GM10248 (cell line): ENCODE results near the gene RASGRP4.

ENCODE experiments used
- CTCF ChIA-PET: fragments of 300-600 bp; sonication (Branson Sonifier 250); formaldehyde crosslinking; extraction: SDS; loops from one replicate; lab custom pipeline; 2021; ENCODE audit warnings: antibody characterized with exemption; lab: Yijun Ruan, JAX
- POLR2A ChIA-PET: fragments of 350-650 bp; sonication (Branson Sonifier 250); formaldehyde crosslinking; extraction: SDS; loops from one replicate; lab custom pipeline; 2020; ENCODE audit warnings: antibody characterized with exemption; lab: Yijun Ruan, JAX
- DNase-seq: peaks from one replicate; pipeline ENCODE4 v3.0.0; 2012; ENCODE audit errors: extremely low spot score
- CTCF ChIP-seq: IDR thresholded peaks from 2 replicates; pipeline ENCODE4 v1.5.1; 2012; ENCODE audit warnings: mild to moderate bottlenecking, low read depth; ENCODE audit errors: extremely low read depth, missing control alignments, control extremely low read depth

RASGRP4 gene

GRCh38 chr19:38442736-38443135 lies 16.7 kb upstream of the RASGRP4 start:
- ChIA-PET POLR2A (no interaction called here), CTCF (interaction anchor here (4.8 kb wide), 1 partner anchor 40 kb away, joined by 15 read pairs; the partner anchor contains the start of gene FAM98C)
- DNase-seq, result no peak
- TF ChIP-seq CTCF, result no peak

GRCh38 chr19:38441657-38442348 lies 15.8 kb upstream of the RASGRP4 start:
- TF ChIP-seq CTCF, result peak; percentile 44
- ChIA-PET POLR2A (no interaction called here), CTCF (no interaction called here)
- peak; percentile 55 for DNase-seq

DNA sequence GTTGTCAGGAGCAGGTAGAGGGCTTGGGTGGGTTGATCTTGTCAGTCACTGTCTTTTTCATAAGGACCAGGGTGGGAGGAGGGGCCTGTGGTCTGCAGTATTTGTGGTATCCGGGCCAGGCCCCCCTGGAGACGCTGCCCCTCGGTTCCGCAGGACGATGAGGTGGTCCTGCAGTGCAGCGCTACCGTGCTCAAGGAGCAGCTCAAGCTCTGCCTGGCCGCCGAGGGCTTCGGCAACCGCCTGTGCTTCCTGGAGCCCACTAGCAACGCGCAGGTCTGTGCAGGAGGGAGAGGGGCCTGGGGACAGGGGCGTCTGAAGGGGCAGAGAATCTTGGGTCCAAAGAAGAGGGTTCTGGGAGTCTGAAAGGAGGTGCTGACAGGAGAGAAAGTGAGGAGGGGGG lies 14.6 kb upstream of the RASGRP4 start:
- POLR2A ChIA-PET, result no interaction called here

DNA sequence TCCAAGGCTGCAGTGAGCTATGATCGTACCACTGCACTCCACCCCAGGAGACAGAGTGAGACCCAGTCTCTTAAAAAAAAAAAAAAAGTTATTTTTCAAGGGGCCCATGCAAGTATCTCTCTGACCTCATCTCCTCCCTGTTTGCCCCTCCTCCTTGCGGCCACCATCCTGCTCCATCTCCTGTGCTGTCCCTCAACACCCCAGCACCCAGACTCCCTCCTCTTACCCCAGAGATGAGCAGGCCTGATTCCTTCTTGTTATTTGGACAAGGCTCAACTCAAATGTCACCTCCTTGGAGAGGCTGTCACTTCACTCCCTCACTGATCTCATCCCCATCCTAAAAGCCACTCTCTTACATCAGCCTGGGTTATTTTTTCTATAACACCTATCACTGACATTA lies 11.9 kb upstream of the RASGRP4 start:
- no peak for DNase-seq
- ChIA-PET CTCF (interaction anchor here (1.0 to 1.2 kb wide), 2 partner anchors 13 to 35 kb away, joined by 3 to 4 read pairs; partner anchors contain the start of gene FAM98C), POLR2A (no interaction called here)
- no peak for TF ChIP-seq CTCF

More for the DNA sequence above, 14.6 kb upstream of the RASGRP4 start:
- TF ChIP-seq CTCF, result no peak
- CTCF ChIA-PET, result interaction anchor here (1.0 to 1.7 kb wide), 2 partner anchors 38 to 490 kb away, joined by 3 to 9 read pairs; partner anchors contain the start of genes FAM98C, MRPS12 and SARS2
- DNase-seq, result no peak

DNA sequence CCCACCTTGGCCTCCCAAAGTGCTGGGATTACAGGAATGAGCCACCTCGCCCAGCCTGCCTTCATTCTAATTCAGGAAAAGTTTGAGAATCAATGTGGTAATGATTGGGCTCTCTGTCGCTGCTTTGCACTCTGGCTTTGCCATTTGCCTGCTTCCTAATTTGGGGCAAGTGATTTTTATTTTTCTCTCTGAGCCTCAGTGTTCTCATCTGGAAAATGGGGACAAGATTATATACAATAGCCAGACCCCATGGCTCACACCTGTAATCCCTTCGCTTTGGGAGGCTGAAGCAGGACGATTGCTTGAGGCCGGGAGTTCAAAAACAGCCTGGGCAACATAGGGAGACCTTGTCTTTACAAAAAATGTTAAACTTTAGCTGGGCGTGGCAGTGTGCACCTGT lies 11.3 kb upstream of the RASGRP4 start:
- no peak for TF ChIP-seq CTCF
- CTCF ChIA-PET, result interaction anchor here (1.0 to 1.2 kb wide), 2 partner anchors 12 to 35 kb away, joined by 3 to 4 read pairs; partner anchors contain the start of gene FAM98C
- no peak for DNase-seq
- POLR2A ChIA-PET, result no interaction called here

DNA sequence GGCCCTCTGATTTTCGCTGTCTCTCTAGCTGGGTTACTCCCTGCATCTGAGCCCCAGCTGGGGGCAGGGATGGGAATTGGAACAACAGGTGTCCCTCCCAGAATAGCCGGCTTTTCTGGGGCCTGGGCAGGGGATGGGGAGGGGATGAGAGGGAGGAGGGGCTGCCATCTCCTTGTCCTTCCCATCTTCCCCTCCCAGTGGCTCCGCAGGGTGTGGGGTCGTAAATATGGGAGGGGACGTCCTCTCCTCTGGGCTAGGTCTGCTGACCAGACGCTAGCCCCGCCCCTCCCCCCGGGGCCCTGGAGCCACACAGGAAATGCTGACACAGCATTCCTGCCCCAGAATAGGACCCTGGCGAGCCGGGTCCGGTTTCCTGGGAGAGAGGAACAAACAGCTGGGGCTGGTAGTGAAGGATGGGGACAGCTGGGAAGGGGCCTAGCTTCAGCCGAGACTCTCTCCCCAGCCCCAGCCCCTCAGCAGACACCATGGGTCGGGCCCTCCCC lies 8.6 kb upstream of the RASGRP4 start:
- TF ChIP-seq CTCF, result no peak
- ChIA-PET POLR2A (no interaction called here), CTCF (interaction anchor here (1.6 kb wide), 1 partner anchor 32 kb away, joined by 6 read pairs; the partner anchor contains the start of gene FAM98C)
- DNase-seq, result no peak
